COLO668 (cell line): Measurements from ENCODE around the gene DCHS2.

Source experiments
- DNase-seq: peaks from one replicate; lab custom pipeline; 2025; ENCODE audit not compliant: unreplicated experiment; lab: John Stamatoyannopoulos, UW

DCHS2 gene

GRCh38 chr4:154491341-154492271 lies at the start of gene DCHS2:
Gene DCHS2 (minus strand): TSS chr4:154491799. CDS start chr4:154491355, 444 bp downstream.
- peak; percentile 79 for DNase-seq

GRCh38 chr4:154534296-154534695 lies 42.7 kb upstream of the DCHS2 start:
- DNase-seq: no peak

GRCh38 chr4:154529728-154530519 lies 38.3 kb upstream of the DCHS2 start:
- DNase-seq: no peak

- no peak for DNase-seq
Observed at GRCh38 chr4:154528869-154529268, 37.3 kb upstream of the DCHS2 start.

- DNase-seq: no peak
Observed at GRCh38 chr4:154527308-154527707, 35.7 kb upstream of the DCHS2 start.

- no peak for DNase-seq
Observed at GRCh38 chr4:154526151-154526550, 34.6 kb upstream of the DCHS2 start.

- no peak for DNase-seq
Observed at GRCh38 chr4:154521607-154522006, 30.0 kb upstream of the DCHS2 start.

- DNase-seq: no peak
Observed at GRCh38 chr4:154519214-154519613, 27.6 kb upstream of the DCHS2 start.

- DNase-seq: no peak
Observed at GRCh38 chr4:154517591-154517990, 26.0 kb upstream of the DCHS2 start.

GRCh38 chr4:154516318-154517029 lies 24.9 kb upstream of the DCHS2 start:
- DNase-seq: no peak

GRCh38 chr4:154511981-154512380 lies 20.4 kb upstream of the DCHS2 start:
- no peak for DNase-seq

- no peak for DNase-seq
Observed at GRCh38 chr4:154511548-154511947, 19.9 kb upstream of the DCHS2 start.

- no peak for DNase-seq
Observed at GRCh38 chr4:154507156-154507555, 15.6 kb upstream of the DCHS2 start.

- DNase-seq: no peak
Observed at GRCh38 chr4:154506253-154506652, 14.7 kb upstream of the DCHS2 start.

GRCh38 chr4:154503598-154503997 lies 12.0 kb upstream of the DCHS2 start:
- no peak for DNase-seq

GRCh38 chr4:154502111-154502510 lies 10.5 kb upstream of the DCHS2 start:
- no peak for DNase-seq

- DNase-seq: no peak
Observed at GRCh38 chr4:154497889-154498288, 6.3 kb upstream of the DCHS2 start.

GRCh38 chr4:154495867-154496266 lies 4.3 kb upstream of the DCHS2 start:
- DNase-seq: no peak

- DNase-seq: no peak
Observed at GRCh38 chr4:154492288-154492687, 689 bp upstream of the DCHS2 start.

- peak; percentile 52 for DNase-seq
Observed at GRCh38 chr4:154490583-154491340, 837 bp downstream of the DCHS2 start.

GRCh38 chr4:154490234-154490582 lies 1.4 kb downstream of the DCHS2 start:
- DNase-seq: no peak
